ENCODE data around the gene ZNF253.

- no peak for TF ChIP-seq CTCF (conservative IDR thresholded peaks at IDR 0.05; ENCODE audit: low read depth in 2 of 2)
- no peak for TF ChIP-seq EZH2phosphoT487 (IDR thresholded peaks at IDR 0.05; ENCODE audit: unreplicated experiment)
- no peak for TF ChIP-seq POLR2AphosphoS5 (IDR thresholded peaks at IDR 0.05; ENCODE audit: low read depth)
- TF ChIP-seq ZNF114 (CRISPR knock-in tag; IDR thresholded peaks at IDR 0.05), result no peak
- TF ChIP-seq, protein P1, sequence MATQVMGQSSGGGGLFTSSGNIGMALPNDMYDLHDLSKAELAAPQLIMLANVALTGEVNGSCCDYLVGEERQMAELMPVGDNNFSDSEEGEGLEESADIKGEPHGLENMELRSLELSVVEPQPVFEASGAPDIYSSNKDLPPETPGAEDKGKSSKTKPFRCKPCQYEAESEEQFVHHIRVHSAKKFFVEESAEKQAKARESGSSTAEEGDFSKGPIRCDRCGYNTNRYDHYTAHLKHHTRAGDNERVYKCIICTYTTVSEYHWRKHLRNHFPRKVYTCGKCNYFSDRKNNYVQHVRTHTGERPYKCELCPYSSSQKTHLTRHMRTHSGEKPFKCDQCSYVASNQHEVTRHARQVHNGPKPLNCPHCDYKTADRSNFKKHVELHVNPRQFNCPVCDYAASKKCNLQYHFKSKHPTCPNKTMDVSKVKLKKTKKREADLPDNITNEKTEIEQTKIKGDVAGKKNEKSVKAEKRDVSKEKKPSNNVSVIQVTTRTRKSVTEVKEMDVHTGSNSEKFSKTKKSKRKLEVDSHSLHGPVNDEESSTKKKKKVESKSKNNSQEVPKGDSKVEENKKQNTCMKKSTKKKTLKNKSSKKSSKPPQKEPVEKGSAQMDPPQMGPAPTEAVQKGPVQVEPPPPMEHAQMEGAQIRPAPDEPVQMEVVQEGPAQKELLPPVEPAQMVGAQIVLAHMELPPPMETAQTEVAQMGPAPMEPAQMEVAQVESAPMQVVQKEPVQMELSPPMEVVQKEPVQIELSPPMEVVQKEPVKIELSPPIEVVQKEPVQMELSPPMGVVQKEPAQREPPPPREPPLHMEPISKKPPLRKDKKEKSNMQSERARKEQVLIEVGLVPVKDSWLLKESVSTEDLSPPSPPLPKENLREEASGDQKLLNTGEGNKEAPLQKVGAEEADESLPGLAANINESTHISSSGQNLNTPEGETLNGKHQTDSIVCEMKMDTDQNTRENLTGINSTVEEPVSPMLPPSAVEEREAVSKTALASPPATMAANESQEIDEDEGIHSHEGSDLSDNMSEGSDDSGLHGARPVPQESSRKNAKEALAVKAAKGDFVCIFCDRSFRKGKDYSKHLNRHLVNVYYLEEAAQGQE (IDR thresholded peaks at IDR 0.05; ENCODE audit: unreplicated experiment), result no peak
- TF ChIP-seq STAT1 (IDR thresholded peaks at IDR 0.05; ENCODE audit: unreplicated experiment), result no peak
- TF ChIP-seq EZH2 (IDR thresholded peaks at IDR 0.05; ENCODE audit: low read depth, unreplicated experiment), result no peak
These were observed 48.9 kb downstream of the ZNF253 start for GRCh38 chr19:19914596-19914995.
